Activated CD4-positive, alpha-beta T cell treated with anti-CD3 and anti-CD28 coated beads, Interleukin-2, Interleukin-6, amounts not matched to agents 100 ng/mL and 50 ng/mL, durations not matched to agents 16 hours and 8 hours (primary cell): ENCODE data around the gene ECT2L.

Experiments
- DNase-seq: peaks from one replicate; pipeline ENCODE4 v3.0.0-alpha.2; 2020

ECT2L gene

DNA sequence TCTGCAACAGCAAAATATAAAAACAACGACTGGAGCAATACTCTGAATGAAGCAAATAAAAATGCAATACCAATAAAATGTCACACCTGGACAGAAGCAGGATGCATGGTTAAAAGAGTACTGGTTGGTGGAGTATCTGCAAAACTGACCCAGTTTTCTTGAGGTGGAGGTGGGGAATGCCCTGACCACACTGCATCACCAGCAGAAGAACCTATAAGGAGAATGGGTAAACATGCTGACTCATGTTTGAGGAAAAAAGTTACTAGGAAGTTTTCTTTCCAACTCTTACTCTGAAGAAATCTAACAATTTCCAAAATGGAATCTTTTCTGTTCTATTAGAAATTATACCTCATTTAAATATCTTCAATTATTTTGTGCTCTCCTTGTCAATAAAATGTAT is 148.5 kb downstream of the ECT2L start:
- peak; percentile 37 for DNase-seq

- DNase-seq: no peak
These were observed 149.5 kb downstream of the ECT2L start for GRCh38 chr6:138945354-138945753.

DNA sequence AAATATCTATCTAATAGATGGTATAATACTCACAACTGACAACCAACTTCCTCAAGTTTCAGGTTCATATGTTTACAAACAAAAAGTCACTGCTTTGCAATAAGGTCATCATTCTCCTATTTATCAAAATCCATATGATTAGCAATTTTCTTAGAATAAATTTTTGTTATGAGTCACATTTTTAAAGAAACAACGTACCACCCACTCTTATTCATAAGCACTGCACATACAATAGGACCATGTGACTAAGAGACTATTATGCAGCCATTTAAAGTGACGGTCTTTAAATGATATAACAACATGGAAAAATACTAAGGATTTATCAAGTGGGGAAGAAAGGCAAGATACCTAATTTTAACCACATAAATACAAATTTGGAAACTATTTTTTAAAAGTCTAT is 152.1 kb downstream of the ECT2L start:
- DNase-seq: no peak

DNA sequence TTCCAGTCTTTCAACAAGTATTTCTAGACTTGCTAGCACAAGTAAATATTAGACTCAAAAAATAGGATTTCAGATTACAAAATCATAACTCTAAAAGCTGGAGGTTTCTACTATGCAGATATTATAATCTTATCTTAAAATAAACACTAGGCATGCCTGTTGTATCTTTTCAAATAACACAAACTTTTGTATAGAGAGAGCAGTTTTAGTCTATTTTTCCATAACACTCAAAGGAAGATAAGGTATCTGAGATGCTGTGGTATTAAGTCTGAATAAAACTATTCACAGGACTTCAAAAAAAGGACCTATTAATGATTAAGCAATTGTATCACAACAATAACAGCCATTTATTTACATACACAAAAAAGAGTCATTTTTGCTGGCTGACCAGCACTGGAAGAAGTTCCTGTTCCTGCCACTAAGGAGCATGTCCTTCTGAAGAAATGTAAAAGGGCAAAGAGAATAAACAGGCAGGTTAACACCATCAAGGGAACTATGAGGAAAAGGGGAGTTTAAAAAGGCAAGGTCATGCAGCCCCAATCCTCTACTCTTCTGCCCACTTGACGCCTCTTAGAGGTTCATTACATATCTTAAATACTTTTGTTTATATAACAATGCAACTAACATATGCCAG is 152.8 kb downstream of the ECT2L start:
- DNase-seq: no peak

- no peak for DNase-seq
These were observed 157.6 kb downstream of the ECT2L start for GRCh38 chr6:138953451-138953850.
